Fibroblast of lung (primary cell): Measurements from ENCODE around the gene BIVM. TPM values are rescaled to one million over a fixed set of nuclear protein-coding genes. Genes with fewer than 3 reads are reported as not detected.

ENCODE experiments used
- DNase-seq, 2 donors: peaks; one replicate each; pipeline versions ENCODE4 v3.0.0 to v3.0.0-alpha.2; 2010; ENCODE audit warnings: low read depth in 2 of 2
- H2AFZ ChIP-seq: 2 replicates; pipeline ENCODE4 v1.5.1; 2012; ENCODE audit warnings: low read length, control low read depth, inconsistent platforms
- H3K27ac ChIP-seq: 2 replicates; pipeline ENCODE4 v1.5.1; 2011; ENCODE audit warnings: low read length, control low read depth; ENCODE audit not compliant: insufficient read depth
- H3K27me3 ChIP-seq: 2 replicates; pipeline ENCODE4 v1.5.1; 2011; ENCODE audit warnings: mild to moderate bottlenecking, low read length; ENCODE audit not compliant: control insufficient read depth, insufficient read depth
- H3K36me3 ChIP-seq: 2 replicates; pipeline ENCODE4 v1.5.1; 2011; ENCODE audit warnings: low read length; ENCODE audit not compliant: control insufficient read depth, insufficient read depth
- H3K4me1 ChIP-seq: 2 replicates; pipeline ENCODE4 v1.5.1; 2011; ENCODE audit warnings: low read length; ENCODE audit not compliant: control insufficient read depth, insufficient read depth; ENCODE audit errors: extremely low read depth
- H3K4me2 ChIP-seq: 2 replicates; pipeline ENCODE4 v1.5.1; 2011; ENCODE audit warnings: low read length, control low read depth; ENCODE audit not compliant: insufficient read depth; ENCODE audit errors: extremely low read depth
- H3K4me3 ChIP-seq, 4 experiments: fragments of 200-600 bp in 1 of 4; sonication (generic) in 1 of 4; replicated peaks in 1 of 4; 2 replicates each; pipeline ENCODE4 v1.5.1; 2011 to 2016; ENCODE audit warnings: low read length in 4 of 4, low read depth in 3 of 4, mild to moderate bottlenecking in 3 of 4, control low read depth in 2 of 4, inconsistent platforms in 1 of 4, mixed read lengths in 1 of 4; ENCODE audit not compliant: insufficient read depth in 1 of 4; ENCODE audit errors: control extremely low read depth in 1 of 4
- H3K79me2 ChIP-seq: 2 replicates; pipeline ENCODE4 v1.5.1; 2012; ENCODE audit warnings: mild to moderate bottlenecking, low read length, inconsistent platforms; ENCODE audit not compliant: control insufficient read depth, insufficient read depth
- H3K9ac ChIP-seq: 2 replicates; pipeline ENCODE4 v1.5.1; 2011; ENCODE audit warnings: mild to moderate bottlenecking, low read length, control low read depth; ENCODE audit not compliant: insufficient read depth
- H3K9me3 ChIP-seq: 2 replicates; pipeline ENCODE4 v1.5.1; 2012; ENCODE audit warnings: low read depth, low read length; ENCODE audit not compliant: control insufficient read depth, insufficient read depth
- H4K20me1 ChIP-seq: 2 replicates; pipeline ENCODE4 v1.5.1; 2011; ENCODE audit warnings: low read length; ENCODE audit not compliant: control insufficient read depth, insufficient read depth; ENCODE audit errors: extremely low read depth
- EZH2 ChIP-seq: IDR thresholded peaks from 2 replicates; pipeline ENCODE4 v1.5.1; 2012; ENCODE audit warnings: low read length, control low read depth, mild to moderate bottlenecking; ENCODE audit errors: missing control alignments
- polyA plus RNA-seq, 2 donors: library from polyadenylated mRNA; depleted of rRNA in 1 of 2; stranded (reverse) in 1 of 2; unstranded in 1 of 2; fragments of >200 nt; gene quantifications; 2 replicates each; pipeline ENCODE4 v1.2.1, GENCODE V29; 2011 to 2012; ENCODE audit warnings: missing spikeins in 1 of 2
- total RNA-seq: library from RNA; depleted of rRNA; stranded (reverse); fragments of >200 nt; gene quantifications from 2 replicates; pipeline ENCODE4 v1.2.1, GENCODE V29; 2014
- TF ChIP-seq, protein P1 (sequence below), 2 donors: IDR thresholded peaks in 1 of 2; conservative IDR thresholded peaks in 1 of 2; 1 replicate in 1 of 2; 2 replicates in 1 of 2; pipeline ENCODE4 v1.5.1; 2011 to 2012; ENCODE audit warnings: low read length in 2 of 2, control low read depth in 1 of 2, inconsistent platforms in 1 of 2, low read depth in 1 of 2, mild to moderate bottlenecking in 1 of 2

Gene BIVM
- total and polyA plus RNA-seq, 2 donors (not counting 1 experiment from before 2014, with no cell fraction given), result 22.3 to 22.4 TPM

DNA sequence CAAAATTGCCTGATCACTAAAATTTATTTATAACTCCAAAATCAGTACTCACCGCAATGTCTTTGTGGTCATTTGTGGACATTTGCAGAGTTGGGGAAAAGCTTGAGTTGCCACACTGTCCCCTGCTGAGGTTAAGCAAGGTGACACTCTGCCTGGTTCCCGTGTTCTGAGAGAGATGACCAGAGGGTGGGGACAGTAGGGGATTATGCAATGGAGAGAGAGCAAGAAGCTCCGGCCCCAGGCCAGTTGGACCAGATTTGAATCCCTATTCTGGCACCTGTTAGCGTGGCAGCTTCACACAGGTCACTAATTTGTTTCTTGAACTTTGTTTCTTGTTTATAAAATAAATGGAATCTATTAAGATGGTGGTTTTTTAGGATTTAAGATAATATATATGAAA is 64.7 kb downstream of the BIVM start:
- Histone ChIP-seq H3K79me2 (no peaks in the 10 kb centered on the region), H2AFZ (no peak overlapping the region), H3K36me3 (peaks cover 13% of the 10 kb centered on the region)

DNA sequence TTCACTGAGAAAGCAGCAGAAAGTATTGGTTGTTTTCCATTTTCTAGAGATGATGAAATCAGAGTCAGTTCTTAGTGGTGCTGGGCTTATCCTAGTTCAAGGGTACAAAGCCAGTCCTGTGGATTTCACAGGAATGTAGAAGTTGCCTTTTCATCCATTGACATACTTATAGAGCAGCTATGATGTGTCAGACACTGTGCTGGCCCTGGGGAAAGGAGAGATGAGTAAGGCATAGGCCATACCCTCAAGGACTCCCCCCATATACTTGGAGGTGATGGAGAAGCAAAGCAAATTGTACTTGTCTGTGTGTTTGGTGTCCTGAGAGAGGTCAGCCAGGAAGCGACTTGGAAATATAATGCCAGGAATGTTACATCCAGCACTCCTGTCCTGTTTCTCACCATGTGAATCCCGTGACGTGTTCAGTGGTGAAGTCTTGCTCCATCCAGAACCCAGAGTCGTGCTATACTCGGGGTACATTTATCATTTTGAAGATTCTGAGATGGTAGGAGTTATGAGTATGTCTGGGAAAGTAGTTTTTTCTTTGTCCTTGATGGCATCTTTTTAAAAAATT is 69.5 kb downstream of the BIVM start:
- no peaks in the 10 kb centered on the region for H4K20me1 ChIP-seq
- TF ChIP-seq EZH2, result no peak
- TF ChIP-seq, protein P1, sequence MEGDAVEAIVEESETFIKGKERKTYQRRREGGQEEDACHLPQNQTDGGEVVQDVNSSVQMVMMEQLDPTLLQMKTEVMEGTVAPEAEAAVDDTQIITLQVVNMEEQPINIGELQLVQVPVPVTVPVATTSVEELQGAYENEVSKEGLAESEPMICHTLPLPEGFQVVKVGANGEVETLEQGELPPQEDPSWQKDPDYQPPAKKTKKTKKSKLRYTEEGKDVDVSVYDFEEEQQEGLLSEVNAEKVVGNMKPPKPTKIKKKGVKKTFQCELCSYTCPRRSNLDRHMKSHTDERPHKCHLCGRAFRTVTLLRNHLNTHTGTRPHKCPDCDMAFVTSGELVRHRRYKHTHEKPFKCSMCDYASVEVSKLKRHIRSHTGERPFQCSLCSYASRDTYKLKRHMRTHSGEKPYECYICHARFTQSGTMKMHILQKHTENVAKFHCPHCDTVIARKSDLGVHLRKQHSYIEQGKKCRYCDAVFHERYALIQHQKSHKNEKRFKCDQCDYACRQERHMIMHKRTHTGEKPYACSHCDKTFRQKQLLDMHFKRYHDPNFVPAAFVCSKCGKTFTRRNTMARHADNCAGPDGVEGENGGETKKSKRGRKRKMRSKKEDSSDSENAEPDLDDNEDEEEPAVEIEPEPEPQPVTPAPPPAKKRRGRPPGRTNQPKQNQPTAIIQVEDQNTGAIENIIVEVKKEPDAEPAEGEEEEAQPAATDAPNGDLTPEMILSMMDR (conservative IDR thresholded peaks at IDR 0.05 in 1 of 2, IDR thresholded peaks at IDR 0.05 in 1 of 2; ENCODE audit: low read depth in 1 of 2, low read length in 2 of 2), result no peak
- H2AFZ ChIP-seq, result no peak overlapping the region
- H3K9me3 ChIP-seq, result no peaks in the 10 kb centered on the region
- DNase-seq, result peak in 1 of 2 donors; percentile 7
- H3K27me3 ChIP-seq, result no peaks in the 10 kb centered on the region
- no peaks in the 10 kb centered on the region for H3K4me1 ChIP-seq
- H3K27ac ChIP-seq, result no peak overlapping the region
- no peak overlapping the region for H3K9ac ChIP-seq
- H3K79me2 ChIP-seq, result peaks cover 4% of the 10 kb centered on the region
- H3K36me3 ChIP-seq, result peaks cover 16% of the 10 kb centered on the region
- H3K4me2 ChIP-seq, result no peak overlapping the region
- no peak overlapping the region for H3K4me3 ChIP-seq

More for the DNA sequence above, 64.7 kb downstream of the BIVM start:
- no peak overlapping the region for H3K4me2 ChIP-seq
- H3K27me3 ChIP-seq, result no peaks in the 10 kb centered on the region
- H3K9me3 ChIP-seq, result no peaks in the 10 kb centered on the region
- H3K9ac ChIP-seq, result no peak overlapping the region
- no peaks in the 10 kb centered on the region for H4K20me1 ChIP-seq
- H3K27ac ChIP-seq, result no peak overlapping the region
- no peaks in the 10 kb centered on the region for H3K4me1 ChIP-seq
- TF ChIP-seq EZH2, result no peak
- TF ChIP-seq, protein P1 (conservative IDR thresholded peaks at IDR 0.05 in 1 of 2, IDR thresholded peaks at IDR 0.05 in 1 of 2; ENCODE audit: low read depth in 1 of 2, low read length in 2 of 2), result no peak
- DNase-seq, result no peak
- no peak overlapping the region for H3K4me3 ChIP-seq

DNA sequence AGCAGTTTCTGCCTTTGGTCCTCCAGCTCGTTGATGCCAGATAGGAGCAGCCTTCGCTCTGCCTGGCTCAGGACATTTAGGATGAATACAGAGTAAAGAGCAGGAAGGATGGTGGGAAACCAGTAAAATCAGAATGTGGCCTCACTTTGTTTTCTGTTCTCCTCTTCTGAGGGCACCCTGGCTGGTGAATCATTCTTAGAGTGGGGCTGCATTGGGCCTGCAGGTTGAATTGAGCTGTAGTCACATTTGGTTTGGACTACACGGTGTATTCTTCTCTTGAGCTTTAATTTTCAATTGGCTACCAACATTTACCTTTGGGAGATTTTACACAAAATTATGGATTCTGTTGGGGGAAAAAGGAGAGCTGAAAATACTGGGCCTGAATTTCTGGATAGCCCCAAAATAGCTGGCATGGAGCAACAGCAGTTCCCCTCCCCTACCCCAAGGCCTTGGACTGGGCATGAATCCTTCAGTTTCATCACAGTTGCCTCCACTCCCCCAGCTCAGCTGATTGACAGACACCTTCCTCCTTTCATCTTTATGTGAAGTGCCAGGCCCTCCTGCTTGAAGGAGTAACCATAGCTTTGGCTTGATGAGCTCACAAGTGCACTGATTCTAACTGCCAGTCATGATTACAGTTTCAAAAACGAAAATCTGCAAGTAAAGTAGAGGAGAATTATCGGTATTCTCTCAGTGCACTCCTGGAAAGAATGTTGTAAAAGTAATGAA is 71.2 kb downstream of the BIVM start:
- no peaks in the 10 kb centered on the region for H3K4me1 ChIP-seq
- H2AFZ ChIP-seq, result no peak overlapping the region
- H3K9me3 ChIP-seq, result no peaks in the 10 kb centered on the region
- H3K27ac ChIP-seq, result no peak overlapping the region
- peak in 1 of 2 donors; percentile 6 for DNase-seq
- no peak overlapping the region for H3K9ac ChIP-seq
- H3K36me3 ChIP-seq, result peaks cover 16% of the 10 kb centered on the region
- H3K4me3 ChIP-seq, result no peak overlapping the region
- H3K4me2 ChIP-seq, result no peak overlapping the region
- H4K20me1 ChIP-seq, result no peaks in the 10 kb centered on the region
- no peak for TF ChIP-seq EZH2
- TF ChIP-seq, protein P1 (conservative IDR thresholded peaks at IDR 0.05 in 1 of 2, IDR thresholded peaks at IDR 0.05 in 1 of 2; ENCODE audit: low read depth in 1 of 2, low read length in 2 of 2), result no peak
- H3K79me2 ChIP-seq, result peaks cover 4% of the 10 kb centered on the region
- H3K27me3 ChIP-seq, result no peaks in the 10 kb centered on the region
